ENCODE data around the gene PCDHGC4.

The PCDHGC4 gene

GRCh38 chr5:141484641-141485311 is at the start of gene PCDHGC4:
Gene PCDHGC4 (plus strand): TSS chr5:141485030. CDS start chr5:141485174, 144 bp downstream.
- DNase-seq (ENCODE audit: low read depth), result no peak

DNA sequence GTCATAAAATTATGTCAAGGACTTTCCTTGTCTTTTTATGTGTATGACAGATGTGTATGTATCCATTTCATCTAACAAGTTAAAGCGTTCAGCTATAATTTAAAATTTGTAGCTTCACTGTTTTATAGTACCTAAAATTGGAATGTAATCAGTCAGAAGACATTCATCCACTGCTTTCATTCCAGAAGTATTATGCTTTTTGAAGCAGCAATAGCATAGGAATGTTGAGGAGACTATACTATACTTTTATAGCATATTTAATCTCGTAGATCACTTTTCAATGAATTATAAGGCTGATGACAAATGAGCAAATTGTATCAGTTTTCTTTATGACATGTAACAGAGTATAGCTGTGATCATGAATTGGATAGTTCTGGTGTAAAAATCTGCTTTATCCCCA is 47.6 kb upstream of the PCDHGC4 start:
- no peak for DNase-seq (ENCODE audit: low read depth)

GRCh38 chr5:141439411-141440141 is 45.3 kb upstream of the PCDHGC4 start:
- DNase-seq (ENCODE audit: low read depth), result no peak

DNA sequence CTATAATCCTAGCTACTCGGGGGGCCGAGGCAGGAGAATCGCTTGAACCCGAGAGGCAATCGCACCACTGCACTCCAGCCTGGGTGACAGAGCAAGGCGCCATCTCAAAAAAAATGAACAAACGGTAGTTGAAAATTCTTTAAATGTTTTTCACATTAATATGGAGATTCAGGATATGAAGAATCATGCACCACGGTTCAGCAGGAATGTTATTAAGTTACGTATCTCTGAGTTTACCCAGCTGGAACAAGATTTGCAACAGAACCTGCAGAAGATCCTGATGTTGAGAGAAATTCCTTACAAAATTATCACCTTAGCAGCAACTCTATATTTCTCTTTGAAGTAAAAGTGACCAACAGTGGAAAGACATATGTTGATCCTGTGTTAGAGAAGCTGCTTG is 44.5 kb upstream of the PCDHGC4 start:
- DNase-seq (ENCODE audit: low read depth), result no peak

DNA sequence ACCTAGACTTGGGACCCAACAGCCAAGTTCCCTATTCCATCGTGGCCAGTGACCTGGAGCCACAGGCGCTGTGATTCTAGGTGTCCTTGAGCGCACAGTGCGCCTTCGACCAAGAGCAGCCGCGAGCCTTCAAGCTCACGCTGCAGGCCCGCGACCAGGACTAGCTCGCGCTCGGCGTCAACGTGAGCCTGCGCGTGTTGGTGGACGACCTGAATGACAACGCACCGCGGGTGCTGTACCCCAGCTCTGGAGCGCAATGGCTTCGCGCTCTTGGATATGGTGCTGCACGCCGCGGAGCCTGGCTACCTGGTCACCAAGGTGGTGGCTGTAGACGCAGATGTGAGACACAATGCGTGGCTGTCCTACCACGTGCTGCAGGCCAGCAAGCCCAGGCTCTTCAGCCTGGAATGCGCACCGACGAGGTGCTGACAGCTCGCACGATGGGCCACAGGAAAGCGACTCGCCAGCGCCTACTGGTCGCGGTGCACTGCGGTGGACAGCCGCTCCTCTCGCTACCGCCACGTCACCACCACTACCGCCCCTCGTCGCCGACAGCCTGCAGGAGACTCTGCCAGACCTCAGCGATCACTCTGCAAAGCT is 43.2 kb upstream of the PCDHGC4 start:
- no peak for DNase-seq (ENCODE audit: low read depth)

GRCh38 chr5:141465351-141465750 is 19.5 kb upstream of the PCDHGC4 start:
- DNase-seq (ENCODE audit: low read depth), result no peak

DNA sequence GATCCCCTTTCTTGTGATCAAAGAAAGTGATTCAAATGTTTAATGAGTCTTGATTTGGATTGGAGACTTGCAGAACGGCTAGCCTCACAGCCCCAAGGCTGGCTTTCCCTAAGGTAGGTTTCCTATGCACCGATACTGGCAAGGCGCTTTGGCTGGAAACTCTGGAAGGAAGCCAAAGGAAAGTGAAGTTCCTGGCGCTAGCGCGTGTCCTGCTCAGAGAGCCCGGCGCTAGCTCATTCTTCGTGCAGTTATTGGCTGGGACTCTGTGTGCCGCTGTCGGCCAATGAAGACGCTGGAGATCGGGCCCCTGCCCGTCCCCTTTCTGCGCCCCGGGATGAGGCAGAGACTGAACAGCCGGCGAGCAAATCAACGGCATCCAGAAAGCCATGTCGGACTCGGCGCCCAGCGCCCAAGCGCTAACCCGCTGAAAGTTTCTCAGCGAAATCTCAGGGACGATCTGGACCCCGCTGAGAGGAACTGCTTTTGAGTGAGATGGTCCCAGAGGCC is 9.2 kb upstream of the PCDHGC4 start, which contains the start of gene PCDHGC3:
Gene PCDHGC3 (plus strand): TSS at position 342 of the 507 bp plus-strand sequence. CDS start 151 bp downstream, at position 493.
- DNase-seq (ENCODE audit: low read depth), result peak; percentile 90

- peak; percentile 64 for DNase-seq (ENCODE audit: low read depth)
Observed at GRCh38 chr5:141476132-141476911, 8.5 kb upstream of the PCDHGC4 start.

GRCh38 chr5:141477044-141477575 is 7.7 kb upstream of the PCDHGC4 start:
- no peak for DNase-seq (ENCODE audit: low read depth)

- DNase-seq (ENCODE audit: low read depth), result no peak
Observed at GRCh38 chr5:141477815-141478214, 7.0 kb upstream of the PCDHGC4 start.

GRCh38 chr5:141478321-141478945 is 6.4 kb upstream of the PCDHGC4 start:
- DNase-seq (ENCODE audit: low read depth), result no peak

- no peak for DNase-seq (ENCODE audit: low read depth)
Observed at GRCh38 chr5:141479776-141480175, 5.1 kb upstream of the PCDHGC4 start.

GRCh38 chr5:141483902-141484301 is 928 bp upstream of the PCDHGC4 start:
- no peak for DNase-seq (ENCODE audit: low read depth)

- no peak for DNase-seq (ENCODE audit: low read depth)
Observed at GRCh38 chr5:141484310-141484640, 555 bp upstream of the PCDHGC4 start.

- no peak for DNase-seq (ENCODE audit: low read depth)
Observed at GRCh38 chr5:141485321-141486055, 658 bp downstream of the PCDHGC4 start.

DNA sequence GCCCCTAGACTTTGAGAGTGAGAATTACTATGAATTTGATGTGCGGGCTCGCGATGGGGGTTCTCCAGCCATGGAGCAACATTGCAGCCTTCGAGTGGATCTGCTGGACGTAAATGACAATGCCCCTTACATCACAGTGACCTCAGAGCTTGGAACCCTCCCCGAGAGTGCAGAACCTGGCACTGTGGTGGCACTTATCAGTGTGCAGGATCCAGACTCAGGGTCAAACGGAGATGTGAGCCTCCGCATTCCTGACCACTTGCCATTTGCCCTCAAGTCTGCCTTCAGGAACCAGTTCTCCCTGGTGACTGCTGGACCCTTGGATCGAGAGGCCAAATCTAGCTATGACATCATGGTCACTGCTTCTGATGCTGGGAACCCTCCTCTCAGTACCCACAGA is 1.3 kb downstream of the PCDHGC4 start:
- no peak for DNase-seq (ENCODE audit: low read depth)

DNA sequence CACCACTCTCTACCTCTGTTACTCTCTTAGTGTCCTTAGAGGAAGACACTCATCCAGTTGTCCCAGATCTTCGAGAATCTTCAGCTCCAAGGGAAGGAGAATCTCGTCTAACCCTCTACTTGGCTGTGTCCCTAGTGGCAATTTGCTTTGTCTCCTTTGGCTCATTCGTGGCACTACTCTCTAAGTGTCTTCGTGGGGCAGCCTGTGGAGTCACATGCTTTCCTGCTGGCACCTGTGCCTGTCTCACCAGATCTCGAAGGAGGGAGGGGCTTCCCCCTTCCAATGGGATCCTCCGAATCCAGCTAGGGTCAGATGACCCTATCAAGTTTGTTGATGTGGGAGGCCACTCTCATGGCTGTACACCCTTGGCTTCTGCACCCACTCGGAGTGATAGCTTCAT is 2.3 kb downstream of the PCDHGC4 start:
- DNase-seq (ENCODE audit: low read depth), result no peak

DNA sequence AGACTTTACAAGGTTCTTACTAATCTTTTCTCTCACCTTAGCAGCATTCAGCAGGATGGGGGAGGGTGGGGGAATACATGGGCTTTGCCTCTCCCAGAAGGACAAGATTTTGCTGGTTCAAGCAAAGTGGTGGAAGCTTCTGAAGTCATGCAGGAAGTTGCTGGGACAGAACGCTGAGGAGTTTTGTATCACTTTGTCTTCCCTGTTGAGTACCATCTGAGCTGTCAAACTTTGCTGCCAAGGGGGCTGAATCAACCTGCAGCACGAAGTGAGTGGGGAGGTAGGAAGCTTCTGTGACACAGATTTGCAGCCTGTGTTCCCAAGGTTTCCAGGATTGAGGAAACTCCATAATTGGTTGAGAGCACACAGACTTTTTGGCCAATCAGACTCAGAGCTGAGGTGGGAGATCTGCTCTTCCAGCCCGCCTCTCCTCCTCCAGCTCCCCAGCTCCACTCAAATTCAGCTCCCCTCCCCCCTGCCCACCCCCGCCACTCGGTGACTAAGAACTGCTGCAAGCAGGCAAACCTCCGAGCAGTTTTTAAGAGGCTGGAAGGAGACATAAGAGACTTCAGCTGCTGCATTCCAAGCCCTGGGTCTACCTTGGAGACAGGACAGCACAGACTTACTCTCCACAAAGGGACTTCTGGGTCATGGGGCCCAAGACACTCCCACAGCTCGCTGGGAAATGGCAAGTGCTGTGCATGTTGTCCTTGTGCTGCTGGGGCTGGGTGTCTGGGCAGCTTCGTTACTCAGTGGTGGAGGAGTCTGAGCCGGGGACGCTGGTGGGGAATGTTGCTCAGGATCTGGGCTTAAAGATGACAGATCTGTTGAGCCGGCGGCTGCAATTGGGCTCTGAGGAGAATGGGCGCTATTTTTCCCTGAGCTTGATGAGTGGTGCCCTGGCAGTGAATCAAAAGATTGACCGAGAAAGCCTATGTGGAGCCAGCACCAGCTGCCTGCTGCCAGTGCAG is 4.0 kb downstream of the PCDHGC4 start, which contains the start of gene PCDHGC5:
Gene PCDHGC5 (plus strand): TSS at position 491 of the 971 bp plus-strand sequence. CDS start 160 bp downstream, at position 651.
- no peak for DNase-seq (ENCODE audit: low read depth)

DNA sequence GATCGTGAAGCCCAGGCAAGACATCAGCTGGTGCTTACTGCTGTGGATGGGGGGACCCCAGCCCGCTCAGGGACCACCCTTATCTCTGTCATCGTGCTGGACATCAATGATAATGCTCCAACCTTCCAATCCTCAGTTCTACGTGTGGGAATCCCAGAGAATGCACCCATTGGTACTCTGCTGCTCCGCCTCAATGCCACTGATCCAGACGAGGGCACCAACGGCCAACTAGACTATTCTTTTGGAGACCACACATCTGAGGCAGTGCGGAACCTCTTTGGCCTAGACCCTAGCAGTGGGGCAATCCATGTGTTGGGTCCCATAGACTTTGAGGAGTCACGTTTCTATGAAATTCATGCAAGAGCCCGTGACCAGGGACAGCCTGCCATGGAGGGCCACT is 5.0 kb downstream of the PCDHGC4 start:
- no peak for DNase-seq (ENCODE audit: low read depth)

Data from GM04504 (cell line).